ENCODE data around the gene GRM1. TPM values are rescaled to one million over a fixed set of nuclear protein-coding genes. Genes with fewer than 3 reads are reported as not detected.

Gene GRM1
- total RNA-seq, 1 donor from 2014 or later: 0.09 TPM

- Histone ChIP-seq H3K36me3 (no peaks in the 10 kb centered on the region), H3K4me3 (no peak overlapping the region)
- ATAC-seq: no peak
These were observed 42.9 kb downstream of the GRM1 start for GRCh38 chr6:146071781-146072180.

GRCh38 chr6:146077992-146078391 lies 49.1 kb downstream of the GRM1 start:
- no peak for TF ChIP-seq CTCF (IDR thresholded peaks at IDR 0.05)
- Histone ChIP-seq H3K4me1 (no peaks in the 10 kb centered on the region), H3K27me3 (ENCODE audit: low read depth) (no peaks in the 10 kb centered on the region), H3K4me3 (no peak overlapping the region), H3K27ac (no peak overlapping the region), H3K9me3 (no peaks in the 10 kb centered on the region), H3K36me3 (no peaks in the 10 kb centered on the region)
- DNase-seq (no peak), ATAC-seq (no peak)
- intact Hi-C loops (cut with DNase I): no loop called here

More at GRCh38 chr6:146071781-146072180, 42.9 kb downstream of the GRM1 start:
- no peak overlapping the region for H3K27ac ChIP-seq
- no peaks in the 10 kb centered on the region for H3K9me3 ChIP-seq
- TF ChIP-seq CTCF (IDR thresholded peaks at IDR 0.05): no peak
- no peaks in the 10 kb centered on the region for H3K4me1 ChIP-seq
- H3K27me3 ChIP-seq (ENCODE audit: low read depth): no peaks in the 10 kb centered on the region
- no peak for DNase-seq
- intact Hi-C loops (cut with DNase I): no loop called here

- Histone ChIP-seq H3K4me3 (no peak overlapping the region), H3K27me3 (ENCODE audit: low read depth) (no peaks in the 10 kb centered on the region), H3K4me1 (no peaks in the 10 kb centered on the region), H3K9me3 (no peaks in the 10 kb centered on the region), H3K36me3 (no peaks in the 10 kb centered on the region), H3K27ac (no peak overlapping the region)
- intact Hi-C loops (cut with DNase I): no loop called here
- DNase-seq: no peak
- no peak for ATAC-seq
- TF ChIP-seq CTCF (IDR thresholded peaks at IDR 0.05): no peak
These were observed 58.5 kb downstream of the GRM1 start for GRCh38 chr6:146087386-146087785.

GRCh38 chr6:146090474-146090873 lies 61.6 kb downstream of the GRM1 start:
- no peaks in the 10 kb centered on the region for H3K27me3 ChIP-seq (ENCODE audit: low read depth)
- H3K4me3 ChIP-seq: no peak overlapping the region
- no peaks in the 10 kb centered on the region for H3K9me3 ChIP-seq
- no peaks in the 10 kb centered on the region for H3K4me1 ChIP-seq
- TF ChIP-seq CTCF (IDR thresholded peaks at IDR 0.05): no peak
- ATAC-seq (no peak), DNase-seq (no peak)
- H3K36me3 ChIP-seq: no peaks in the 10 kb centered on the region
- intact Hi-C loops (cut with DNase I): no loop called here
- no peak overlapping the region for H3K27ac ChIP-seq

DNA sequence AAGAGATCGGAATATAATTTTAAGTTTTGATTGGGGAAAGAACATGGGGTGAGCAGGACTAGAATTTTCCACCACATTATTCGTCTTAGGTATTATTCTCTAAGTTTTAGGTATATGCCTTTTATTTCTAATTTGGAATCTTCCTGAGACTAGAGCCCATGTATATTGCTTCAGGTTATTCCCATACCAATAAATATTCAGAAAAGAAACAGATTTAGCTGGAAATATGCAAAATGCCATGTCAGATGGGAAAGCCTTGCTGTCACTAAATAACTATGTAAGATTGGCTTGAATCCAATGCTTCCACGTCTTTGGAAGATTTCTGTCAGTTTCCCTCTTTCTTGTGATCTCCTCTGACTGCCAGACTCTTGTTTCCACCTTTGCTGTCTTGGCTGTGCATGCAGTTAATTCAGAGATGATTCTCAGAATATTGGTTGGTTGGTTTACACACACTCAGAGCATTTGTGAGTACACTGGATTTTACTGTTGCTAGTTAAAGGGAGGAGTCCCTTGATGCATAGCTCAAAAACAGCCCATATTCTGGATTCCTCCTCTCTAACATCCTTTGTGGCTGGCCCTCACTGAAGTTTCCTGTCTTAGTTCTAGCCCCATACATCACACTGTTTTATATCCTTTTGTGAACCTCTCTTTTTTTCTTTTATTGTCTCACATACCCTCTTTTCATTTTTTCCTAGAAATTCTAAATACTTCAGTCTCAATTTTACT lies 64.3 kb downstream of the GRM1 start:
- TF ChIP-seq CTCF (IDR thresholded peaks at IDR 0.05): no peak
- ATAC-seq (no peak), DNase-seq (no peak)
- H3K36me3 ChIP-seq: no peaks in the 10 kb centered on the region
- H3K27me3 ChIP-seq (ENCODE audit: low read depth): no peaks in the 10 kb centered on the region
- intact Hi-C loops (cut with DNase I): no loop called here
- H3K27ac ChIP-seq: no peak overlapping the region
- H3K9me3 ChIP-seq: no peaks in the 10 kb centered on the region
- no peaks in the 10 kb centered on the region for H3K4me1 ChIP-seq
- H3K4me3 ChIP-seq: no peak overlapping the region
